Activated CD4-positive, CD25-positive, alpha-beta regulatory T cell treated with anti-CD3 and anti-CD28 coated beads, Interleukin-2, amount 50 U/mL, for 72 hours (primary cell): Measurements from ENCODE around the gene AKAP13.

Experiments
- DNase-seq: peaks from one replicate; pipeline ENCODE4 v3.0.0; 2021

AKAP13 gene

DNA sequence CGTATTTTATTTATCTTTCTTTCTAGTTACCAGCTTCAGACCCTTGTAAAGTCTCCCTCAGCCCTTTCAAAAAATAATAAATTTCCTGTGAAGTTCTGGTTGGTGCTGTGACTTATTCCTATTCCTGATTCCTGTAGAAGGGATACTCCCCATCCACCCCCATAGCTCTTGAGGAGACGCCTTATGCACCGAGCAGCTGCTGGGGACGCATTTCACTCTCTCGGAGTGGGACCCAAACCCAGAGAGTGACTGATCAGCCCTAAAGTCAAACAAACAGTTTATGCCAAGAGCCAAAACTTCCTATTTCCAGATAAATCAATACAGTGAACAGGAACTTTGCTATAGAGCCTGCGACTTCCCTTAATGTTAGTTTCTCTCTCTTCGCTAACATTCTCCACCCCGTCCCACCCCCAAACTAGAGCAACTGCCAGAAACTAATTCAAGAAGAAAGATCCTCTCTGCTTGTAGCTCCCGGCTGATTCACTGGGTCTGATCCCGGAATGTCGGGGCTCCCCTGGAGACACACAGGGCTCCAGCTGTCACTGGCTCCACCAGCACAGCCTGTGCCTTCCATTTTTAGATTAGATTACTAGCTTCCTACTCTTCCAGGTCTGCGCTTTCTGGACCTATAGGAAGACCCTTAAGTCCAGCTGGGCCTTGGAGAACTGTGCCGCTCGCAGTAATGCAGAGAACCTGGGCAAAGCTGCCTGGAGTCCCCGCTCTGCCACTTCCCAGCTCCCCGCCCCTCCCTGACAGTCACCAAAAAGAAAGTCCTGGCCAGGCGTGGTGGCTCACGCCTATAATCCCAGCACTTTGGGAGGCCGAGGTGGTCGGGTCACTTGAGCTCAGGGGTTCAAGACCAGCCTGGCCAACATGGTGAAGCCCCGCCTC is 369.1 kb downstream of the AKAP13 start:
- no peak for DNase-seq

GRCh38 chr15:85750319-85751290 is 370.2 kb downstream of the AKAP13 start:
- peak; percentile 29 for DNase-seq

GRCh38 chr15:85751291-85752123 is 371.1 kb downstream of the AKAP13 start:
- peak; percentile 26 for DNase-seq

DNA sequence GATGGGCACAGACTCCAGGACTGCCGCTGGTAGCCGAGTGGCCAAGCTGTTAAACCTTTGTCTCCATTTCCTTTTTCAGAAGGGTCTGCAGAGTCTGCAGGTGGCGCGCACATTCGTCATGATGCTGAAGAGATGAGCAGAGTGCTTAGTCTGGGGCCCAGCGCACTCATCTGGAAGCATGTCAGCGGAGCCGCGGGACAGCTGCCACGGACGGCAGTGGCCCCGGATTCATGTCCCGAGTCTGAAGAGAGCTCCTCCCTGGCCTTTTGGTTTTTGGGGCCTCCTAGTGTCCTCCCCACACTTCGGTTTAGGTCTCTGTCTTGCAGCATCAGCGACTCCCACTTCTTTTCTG is 371.7 kb downstream of the AKAP13 start:
- DNase-seq: peak; percentile 26

GRCh38 chr15:85752491-85752961 is 372.1 kb downstream of the AKAP13 start:
- DNase-seq: peak; percentile 25

DNA sequence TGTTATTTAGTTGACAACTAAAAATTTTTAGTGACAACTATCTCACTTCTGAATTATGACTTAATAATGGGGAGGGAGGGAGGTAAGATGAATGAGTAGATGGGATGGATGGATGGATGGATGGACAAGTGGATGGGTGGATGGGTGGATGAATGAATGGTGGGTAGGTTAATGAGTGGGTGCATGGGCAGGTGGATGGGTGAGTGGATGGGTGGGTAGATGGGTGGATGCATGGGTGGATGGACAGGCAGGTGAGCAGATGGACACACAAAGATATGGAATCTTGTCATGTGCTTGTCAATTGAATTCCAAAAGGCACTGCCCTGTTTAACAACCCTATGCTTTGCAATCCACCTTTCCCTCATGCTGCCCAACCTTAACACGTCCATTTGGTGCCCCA is 372.9 kb downstream of the AKAP13 start:
- DNase-seq: no peak

- DNase-seq: peak; percentile 12
These were observed 373.5 kb downstream of the AKAP13 start for GRCh38 chr15:85753791-85754452.

DNA sequence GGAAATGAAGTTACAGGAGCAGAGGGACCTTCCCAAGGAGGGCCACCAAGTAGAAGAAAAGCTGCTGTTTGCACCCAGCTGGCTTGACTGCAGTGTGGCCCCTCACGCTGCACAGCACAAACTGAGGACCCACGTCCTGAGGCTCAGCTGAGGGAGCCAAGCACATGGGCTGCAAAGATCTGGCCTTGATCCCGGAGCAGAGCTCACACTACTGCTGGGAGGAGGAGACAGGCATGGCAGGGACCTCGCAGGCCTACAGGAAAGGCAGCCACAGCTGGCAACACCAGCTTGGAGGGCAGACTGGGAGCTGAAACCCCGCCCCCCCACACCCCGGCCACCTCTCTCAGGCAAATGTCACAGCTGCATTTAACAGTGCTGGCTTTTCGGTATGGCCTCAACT is 374.6 kb downstream of the AKAP13 start:
- DNase-seq: peak; percentile 1

DNA sequence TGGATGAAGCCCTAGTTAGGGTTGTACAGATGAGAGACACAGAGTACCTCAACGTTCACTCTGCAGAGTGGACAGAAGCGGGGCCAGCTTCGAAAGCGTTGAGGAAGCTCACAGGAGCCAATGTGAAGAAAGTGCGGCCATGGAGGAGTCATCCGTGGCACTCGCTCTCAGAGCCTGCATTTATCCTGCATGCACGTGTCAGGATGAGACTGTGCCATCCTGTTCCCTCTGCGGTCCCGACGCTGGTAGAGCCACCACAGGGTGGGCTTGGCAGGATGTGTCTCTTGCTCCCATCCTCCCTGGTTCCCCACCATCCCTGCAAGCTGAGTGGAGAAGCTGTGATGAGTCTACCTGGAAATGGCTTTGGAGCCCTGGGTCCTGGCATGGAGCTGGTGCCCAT is 375.1 kb downstream of the AKAP13 start:
- peak; percentile 21 for DNase-seq

DNA sequence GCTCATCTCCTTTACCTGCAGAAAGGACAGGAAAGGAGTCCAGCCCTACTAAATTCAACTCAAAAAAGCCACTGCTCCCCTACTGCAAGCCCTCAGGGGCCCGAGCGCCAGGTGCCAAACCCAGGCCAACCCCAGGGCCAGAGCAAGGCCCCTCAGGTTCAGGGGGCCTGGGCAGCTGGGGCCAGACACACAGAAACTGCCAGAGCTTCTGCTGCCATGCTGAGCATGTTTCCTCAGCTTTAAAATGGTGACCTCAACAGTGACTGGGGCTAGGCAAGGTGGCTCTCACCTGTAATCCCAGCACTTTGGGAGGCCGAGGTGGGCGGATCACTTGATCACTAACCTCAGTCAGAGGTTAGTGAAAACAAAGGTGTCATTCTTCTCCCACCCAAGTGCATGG is 375.5 kb downstream of the AKAP13 start:
- peak; percentile 13 for DNase-seq

DNA sequence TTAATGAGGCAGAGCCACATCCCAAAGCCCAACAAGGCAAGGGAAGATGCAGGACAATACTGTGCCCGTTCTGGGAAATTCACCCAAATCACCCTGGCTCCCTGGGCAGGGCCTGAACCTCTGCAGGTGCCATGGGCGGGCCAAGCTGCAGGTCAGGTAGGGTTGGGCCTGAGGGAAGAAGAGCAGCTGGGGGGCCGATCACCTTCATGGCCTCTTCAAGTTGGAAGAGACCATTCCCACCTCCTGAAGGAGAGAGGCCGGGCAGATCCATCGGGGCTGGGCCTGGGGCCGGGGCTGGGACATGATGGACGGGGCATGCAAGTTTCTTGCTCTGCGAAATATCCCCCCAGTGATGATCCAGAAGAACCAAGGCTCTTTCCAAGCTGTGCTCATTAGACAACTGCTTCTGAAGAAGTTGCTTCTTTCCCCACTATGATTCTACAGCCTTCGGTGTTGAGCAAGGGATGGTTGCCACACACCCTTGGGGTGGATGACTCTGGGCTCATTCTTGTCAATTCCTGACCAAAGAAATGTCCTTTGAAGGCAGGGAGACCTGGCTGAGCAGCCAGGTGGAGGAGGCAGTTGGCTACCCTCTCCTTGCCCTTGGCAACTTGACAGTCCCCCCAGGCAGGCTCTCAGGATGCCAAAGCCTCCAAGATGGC is 376.1 kb downstream of the AKAP13 start:
- peak; percentile 9 for DNase-seq

- peak; percentile 18 for DNase-seq
These were observed 376.9 kb downstream of the AKAP13 start for GRCh38 chr15:85757073-85757938.

- DNase-seq: no peak
These were observed 377.7 kb downstream of the AKAP13 start for GRCh38 chr15:85757939-85758654.

DNA sequence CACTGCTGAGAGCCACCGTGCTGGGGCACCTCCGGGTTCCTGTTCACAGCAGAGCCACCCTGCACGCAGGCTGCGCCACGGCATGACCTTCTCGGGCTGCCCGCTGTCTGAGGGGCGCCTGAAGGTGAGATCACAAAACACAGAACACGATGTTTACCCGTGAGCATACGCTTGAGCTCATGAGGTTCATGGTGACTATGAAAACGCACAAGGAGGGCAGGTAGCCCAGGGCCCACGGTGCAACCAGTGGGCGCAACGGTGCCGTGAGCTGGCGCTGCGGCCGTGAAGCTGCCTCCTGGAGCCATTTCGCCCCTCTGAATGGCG is 378.2 kb downstream of the AKAP13 start:
- DNase-seq: no peak

DNA sequence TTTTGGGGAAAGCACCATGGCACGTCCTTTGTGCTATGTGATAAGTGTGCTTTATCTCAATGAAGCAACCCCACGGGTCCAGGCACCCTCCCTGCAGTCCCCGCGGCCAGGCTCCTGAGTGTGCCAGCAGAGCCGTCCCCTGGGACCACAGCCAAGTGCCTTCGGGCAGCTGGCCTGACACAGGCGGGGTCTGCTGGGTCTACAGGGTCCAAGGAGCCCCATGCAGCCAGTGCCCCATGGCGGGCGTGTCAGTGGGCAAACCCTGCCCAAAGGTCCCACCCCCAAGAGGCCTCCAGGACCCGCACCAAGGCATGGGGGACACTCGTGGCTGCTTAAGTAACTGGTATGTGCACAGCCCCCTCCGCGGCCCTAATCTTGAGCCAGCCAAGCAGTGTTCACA is 379.0 kb downstream of the AKAP13 start:
- no peak for DNase-seq

- no peak for DNase-seq
These were observed 379.6 kb downstream of the AKAP13 start for GRCh38 chr15:85760049-85760448.

DNA sequence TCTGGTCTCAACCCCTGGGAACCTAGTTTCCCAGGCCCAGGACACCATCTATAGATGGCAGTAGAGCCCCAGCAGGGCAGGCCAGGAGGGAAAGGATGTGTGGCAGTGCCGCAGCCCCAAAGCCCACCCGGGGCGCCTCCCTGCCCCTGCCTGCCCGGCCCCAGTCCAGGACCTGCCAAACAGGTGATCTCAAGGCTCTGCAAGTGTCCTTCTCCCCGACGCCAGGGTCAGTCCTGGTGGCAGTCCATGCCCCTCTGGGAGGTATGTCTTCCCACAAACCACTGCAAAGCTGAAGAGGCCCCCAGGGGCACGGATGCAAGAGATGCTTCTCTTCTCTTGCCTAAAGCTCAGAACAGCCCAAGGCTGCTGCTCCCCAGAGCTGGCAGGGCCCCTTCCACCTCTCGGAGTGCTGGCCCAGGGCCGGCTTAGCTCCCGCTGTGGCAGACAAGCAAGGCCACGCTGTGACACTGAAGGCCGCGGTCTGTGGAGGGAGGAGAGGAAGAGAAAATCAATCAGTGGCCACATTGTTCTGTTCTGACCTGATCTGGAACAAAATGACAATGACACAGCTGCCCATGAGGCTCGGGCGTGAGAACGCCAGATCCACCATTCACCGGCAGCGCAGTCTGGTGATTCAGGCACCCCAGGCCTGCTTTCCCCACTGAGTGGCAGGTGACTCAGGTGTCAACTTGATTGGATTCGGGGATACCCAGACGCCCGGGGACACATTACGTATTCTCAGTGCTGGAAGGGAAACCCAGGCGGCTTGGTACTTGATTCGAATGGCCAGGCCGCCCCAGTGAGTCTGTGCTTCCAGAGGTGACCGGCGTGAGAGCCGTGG is 380.3 kb downstream of the AKAP13 start:
- DNase-seq: no peak

GRCh38 chr15:85761635-85762034 is 381.2 kb downstream of the AKAP13 start:
- DNase-seq: no peak
